Neuronal stem cell (in vitro differentiated cells): ENCODE measurements around the gene TLR1.
"Not testable (repeated sequence)": the region's sequence is repeated elsewhere in the genome, so short reads cannot be mapped to it uniquely, and the experiment has no call there.

Experiments used
- DNase-seq: peaks from one replicate; pipeline ENCODE4 v3.0.0-alpha.2; 2013; ENCODE audit warnings: low spot score
- H2AFZ ChIP-seq: one replicate; pipeline ENCODE4 v1.6.1; 2013; ENCODE audit warnings: mild to moderate bottlenecking, low read length, inconsistent platforms
- H2AK5ac ChIP-seq: 2 replicates; pipeline ENCODE4 v1.6.1; 2013; ENCODE audit warnings: low read depth, mild to moderate bottlenecking, inconsistent platforms, low read length, moderate library complexity, mixed read lengths
- H2BK120ac ChIP-seq: 2 replicates; pipeline ENCODE4 v1.6.1; 2013; ENCODE audit warnings: low read depth, mild to moderate bottlenecking, inconsistent platforms, low read length, moderate library complexity, mixed read lengths
- H2BK12ac ChIP-seq: one replicate; pipeline ENCODE4 v1.6.1; 2013; ENCODE audit warnings: low read length, inconsistent platforms
- H2BK15ac ChIP-seq: 2 replicates; pipeline ENCODE4 v1.6.1; 2013; ENCODE audit warnings: mild to moderate bottlenecking, low read length, inconsistent platforms, mixed read lengths
- H2BK5ac ChIP-seq: one replicate; pipeline ENCODE4 v1.6.1; 2013; ENCODE audit warnings: inconsistent platforms, mild to moderate bottlenecking, low read length, moderate library complexity
- H3K14ac ChIP-seq: one replicate; pipeline ENCODE4 v1.6.1; 2013; ENCODE audit warnings: low read length, inconsistent platforms
- H3K18ac ChIP-seq: 2 replicates; pipeline ENCODE4 v1.6.1; 2013; ENCODE audit warnings: low read length, inconsistent platforms
- H3K23ac ChIP-seq: 2 replicates; pipeline ENCODE4 v1.6.1; 2013; ENCODE audit warnings: low read depth, mild to moderate bottlenecking, mixed read lengths, low read length, inconsistent platforms; ENCODE audit not compliant: poor library complexity
- H3K27ac ChIP-seq: replicated peaks from 3 replicates; pipeline ENCODE4 v1.5.1; 2013; ENCODE audit warnings: low read length, inconsistent platforms
- H3K27me3 ChIP-seq, 3 experiments: 2 replicates each; pipeline ENCODE4 v1.6.1; 2013; ENCODE audit warnings: low read length in 3 of 3, mild to moderate bottlenecking in 2 of 3, inconsistent platforms in 1 of 3, low read depth in 1 of 3, mixed read lengths in 1 of 3, moderate library complexity in 1 of 3; ENCODE audit not compliant: control insufficient read depth in 3 of 3, insufficient read depth in 3 of 3
- H3K36me3 ChIP-seq, 2 donors: replicated peaks in 1 of 2; 2 replicates each; pipeline ENCODE4 v1.6.1; 2013; ENCODE audit warnings: low read length in 2 of 2; ENCODE audit not compliant: control insufficient read depth in 2 of 2, insufficient read depth in 2 of 2
- H3K4ac ChIP-seq: 2 replicates; pipeline ENCODE4 v1.6.1; 2013; ENCODE audit warnings: inconsistent platforms, mild to moderate bottlenecking, low read length, moderate library complexity
- H3K4me1 ChIP-seq, 2 donors: 1 replicate in 1 of 2; 2 replicates in 1 of 2; pipeline ENCODE4 v1.6.1; 2013; ENCODE audit warnings: low read length in 2 of 2, low read depth in 1 of 2; ENCODE audit not compliant: control insufficient read depth in 2 of 2, insufficient read depth in 1 of 2
- H3K4me2 ChIP-seq: one replicate; pipeline ENCODE4 v1.6.1; 2013; ENCODE audit warnings: mild to moderate bottlenecking, low read length, inconsistent platforms; ENCODE audit not compliant: insufficient read depth, poor library complexity, severe bottlenecking
- H3K4me3 ChIP-seq, 2 donors: 2 replicates each; pipeline ENCODE4 v1.5.1; 2013; ENCODE audit warnings: low read length in 2 of 2, mild to moderate bottlenecking in 2 of 2, inconsistent platforms in 1 of 2, moderate library complexity in 1 of 2
- H3K79me1 ChIP-seq: one replicate; pipeline ENCODE4 v1.6.1; 2013; ENCODE audit warnings: low read depth, mild to moderate bottlenecking, inconsistent platforms, low read length, moderate library complexity
- H3K9ac ChIP-seq: one replicate; pipeline ENCODE4 v1.6.1; 2013; ENCODE audit warnings: mild to moderate bottlenecking, low read depth, low read length, inconsistent platforms; ENCODE audit not compliant: poor library complexity
- H3K9me3 ChIP-seq, 2 donors: replicated peaks in 1 of 2; 2 replicates each; pipeline versions ENCODE3 to v1.6.1; 2013; ENCODE audit warnings: low read length in 2 of 2, mild to moderate bottlenecking in 2 of 2, inconsistent platforms in 1 of 2, low read depth in 1 of 2, mixed read lengths in 1 of 2, moderate library complexity in 1 of 2; ENCODE audit not compliant: control insufficient read depth in 2 of 2, insufficient read depth in 1 of 2
- H4K8ac ChIP-seq: one replicate; pipeline ENCODE4 v1.6.1; 2013; ENCODE audit warnings: low read depth, mild to moderate bottlenecking, inconsistent platforms, low read length, moderate library complexity
- H4K91ac ChIP-seq: one replicate; pipeline ENCODE4 v1.6.1; 2013; ENCODE audit warnings: low read length, low read depth, mild to moderate bottlenecking, inconsistent platforms; ENCODE audit not compliant: poor library complexity
- WGBS, 2 donors: extraction: QIAGEN DNeasy Blood & Tissue Kit; methylation state at CpG; one replicate each; pipeline ENCODE4 v1.1.7; 2013; ENCODE audit warnings: missing lambda C conversion rate in 2 of 2, mixed read lengths in 1 of 2; ENCODE audit not compliant: insufficient read length in 2 of 2, insufficient replicate concordance in 1 of 2; ENCODE audit errors: extremely low coverage in 2 of 2; 5-methylcytosine and 5-hydroxymethylcytosine counted together

The TLR1 gene

GRCh38 chr4:38769441-38769840, 35.1 kb downstream of the TLR1 start:
- Histone ChIP-seq H3K4me3 (no peak overlapping the region), H3K27me3 (peaks cover 0 to 1% (median 0%) of the 10 kb centered on the region in 3 experiments), H3K9me3 (peaks cover 0 to 2% of the 10 kb centered on the region in 2 donors), H3K4ac (no peak overlapping the region), H3K23ac (no peak overlapping the region), H3K4me1 (no peaks in the 10 kb centered on the region), H3K27ac (no peak overlapping the region), H2AFZ (no peak overlapping the region), H3K36me3 (no peaks in the 10 kb centered on the region), H2AK5ac (no peak overlapping the region), H4K91ac (no peak overlapping the region), H2BK120ac (no peak overlapping the region), H4K8ac (no peak overlapping the region), H3K9ac (no peak overlapping the region), H2BK12ac (no peak overlapping the region), H3K14ac (no peak overlapping the region), H2BK5ac (no peak overlapping the region), H2BK15ac (no peak overlapping the region), H3K79me1 (no peaks in the 10 kb centered on the region), H3K4me2 (no peak overlapping the region), H3K18ac (no peak overlapping the region)
- no peak for DNase-seq
- no CpG with 5 or more reads among the region's 2 CpGs for WGBS, 2 donors

- no peaks in the 10 kb centered on the region for H3K27me3 ChIP-seq
- DNase-seq = no peak
- H2BK5ac ChIP-seq = no peak overlapping the region
- peaks cover 0 to 2% of the 10 kb centered on the region in 2 donors for H3K9me3 ChIP-seq
- no peak overlapping the region for H2BK12ac ChIP-seq
- H3K4me2 ChIP-seq = no peak overlapping the region
- H2BK120ac ChIP-seq = no peak overlapping the region
- H3K14ac ChIP-seq = no peak overlapping the region
- H3K79me1 ChIP-seq = no peaks in the 10 kb centered on the region
- no peaks in the 10 kb centered on the region for H3K4me1 ChIP-seq
- no peak overlapping the region for H3K4me3 ChIP-seq
- no peak overlapping the region for H3K27ac ChIP-seq
- H4K8ac ChIP-seq = no peak overlapping the region
- no CpG with 5 or more reads among the region's 5 CpGs for WGBS, 2 donors
- no peak overlapping the region for H3K9ac ChIP-seq
- no peak overlapping the region for H2AFZ ChIP-seq
- no peak overlapping the region for H3K23ac ChIP-seq
- H2BK15ac ChIP-seq = no peak overlapping the region
- no peak overlapping the region for H3K4ac ChIP-seq
- H2AK5ac ChIP-seq = no peak overlapping the region
- no peaks in the 10 kb centered on the region for H3K36me3 ChIP-seq
- no peak overlapping the region for H3K18ac ChIP-seq
- H4K91ac ChIP-seq = no peak overlapping the region
Observed at GRCh38 chr4:38768968-38769394, 35.6 kb downstream of the TLR1 start.

DNA sequence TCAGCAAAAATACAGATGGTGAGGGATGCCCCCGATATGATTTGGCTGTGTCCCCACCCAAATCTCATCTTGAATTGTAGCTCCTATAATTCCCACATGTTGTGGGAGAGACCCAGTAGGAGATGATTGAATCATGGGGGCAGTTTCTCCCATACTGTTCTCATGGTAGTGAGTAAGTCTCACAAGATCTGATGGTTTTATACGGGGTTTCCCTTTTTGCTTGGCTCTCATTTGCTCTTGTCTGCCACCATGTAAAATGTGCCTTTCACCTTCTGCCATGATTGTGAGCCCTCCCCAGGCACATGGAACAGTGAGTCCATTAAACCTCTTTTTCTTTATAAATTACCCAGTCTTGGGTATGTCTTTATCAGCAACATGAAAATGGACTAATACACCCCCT, 37.7 kb downstream of the TLR1 start:
- H3K79me1 ChIP-seq, DNase-seq, H4K8ac ChIP-seq, H2AFZ ChIP-seq, H3K4me3 ChIP-seq, H3K36me3 ChIP-seq, H2AK5ac ChIP-seq, H3K4ac ChIP-seq, H3K4me2 ChIP-seq, H3K27me3 ChIP-seq, H3K14ac ChIP-seq, H3K23ac ChIP-seq, H2BK12ac ChIP-seq, H4K91ac ChIP-seq, H3K4me1 ChIP-seq, H2BK5ac ChIP-seq, H3K27ac ChIP-seq, H3K9ac ChIP-seq, H2BK120ac ChIP-seq, H3K18ac ChIP-seq, H3K9me3 ChIP-seq, H2BK15ac ChIP-seq: not testable (repeated sequence)
- WGBS, 2 donors = no CpG with 5 or more reads among the region's 2 CpGs

GRCh38 chr4:38765382-38765781, 39.2 kb downstream of the TLR1 start:
- Histone ChIP-seq H3K14ac (no peak overlapping the region), H2AFZ (no peak overlapping the region), H3K4ac (no peak overlapping the region), H4K8ac (no peak overlapping the region), H3K4me1 (no peaks in the 10 kb centered on the region), H3K23ac (peak overlapping the region; percentile 37), H4K91ac (no peak overlapping the region), H2BK15ac (no peak overlapping the region), H3K27ac (no peak overlapping the region), H3K4me2 (no peak overlapping the region), H3K79me1 (no peaks in the 10 kb centered on the region), H3K9ac (no peak overlapping the region), H2BK120ac (no peak overlapping the region), H3K36me3 (no peaks in the 10 kb centered on the region), H3K18ac (no peak overlapping the region), H2AK5ac (no peak overlapping the region), H2BK5ac (peak overlapping the region; percentile 18), H3K9me3 (peaks cover 0 to 2% of the 10 kb centered on the region in 2 donors), H2BK12ac (no peak overlapping the region), H3K27me3 (no peaks in the 10 kb centered on the region), H3K4me3 (no peak overlapping the region)
- WGBS, 2 donors = no CpG with 5 or more reads among the region's 3 CpGs
- DNase-seq = no peak
